ENCODE measurements around the gene CRY2.
A peak's percentile ranks its signal among the peaks of the same experiment; 100 is the strongest.

CRY2 gene

DNA sequence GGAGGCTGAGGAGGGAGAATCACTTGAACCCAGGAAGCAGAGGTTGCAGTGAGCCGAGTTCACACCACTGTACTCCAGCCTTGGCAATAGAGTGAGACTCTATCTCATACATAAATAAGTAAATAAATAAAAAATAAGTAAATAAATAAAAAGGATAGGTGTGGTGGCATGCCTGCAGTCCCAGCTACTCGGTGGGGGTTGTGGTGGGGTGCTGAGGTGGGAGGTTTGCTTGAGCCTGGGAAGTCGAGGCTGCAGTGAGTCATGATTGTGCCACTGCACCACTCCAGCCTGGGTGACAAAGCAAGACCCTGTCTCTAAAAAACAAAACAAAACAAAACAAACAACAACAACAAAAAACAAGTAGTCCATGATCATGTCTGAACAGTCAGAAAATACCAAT lies 78.3 kb downstream of the CRY2 start:
- no peak overlapping the region for H4K12ac ChIP-seq (ENCODE audit: low read depth, low read length)
- WGBS (ENCODE audit: extremely low coverage, insufficient coverage, insufficient read length): no CpG with 5 or more reads among the region's 3 CpGs
- no peak overlapping the region for H2BK5ac ChIP-seq (ENCODE audit: low read depth, low read length, poor library complexity)

DNA sequence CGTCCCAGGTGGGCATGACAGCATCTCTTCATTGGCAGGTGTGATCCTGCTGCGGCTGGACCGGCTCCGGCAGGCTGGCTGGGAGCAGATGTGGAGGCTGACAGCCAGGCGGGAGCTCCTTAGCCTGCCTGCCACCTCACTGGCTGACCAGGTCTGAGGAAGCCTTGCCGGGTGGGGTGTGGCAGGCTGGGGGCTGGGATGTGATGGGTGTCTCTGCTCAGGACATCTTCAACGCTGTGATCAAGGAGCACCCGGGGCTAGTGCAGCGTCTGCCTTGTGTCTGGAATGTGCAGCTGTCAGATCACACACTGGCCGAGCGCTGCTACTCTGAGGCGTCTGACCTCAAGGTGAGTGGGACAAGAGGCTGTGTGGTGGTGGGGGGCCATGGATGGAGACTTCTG lies 78.7 kb downstream of the CRY2 start:
- H2BK12ac ChIP-seq (ENCODE audit: low read length): no peak overlapping the region
- no peak overlapping the region for H3K23ac ChIP-seq (ENCODE audit: low read length)
- H2BK5ac ChIP-seq (ENCODE audit: low read depth, low read length, poor library complexity): no peak overlapping the region
- WGBS (ENCODE audit: extremely low coverage, insufficient coverage, insufficient read length): no CpG with 5 or more reads among the region's 12 CpGs
- peak; percentile 75 to 76 for DNase-seq
- H3K4me2 ChIP-seq (ENCODE audit: low read length): no peak overlapping the region
- H3K9ac ChIP-seq (ENCODE audit: low read length): no peak overlapping the region
- H3K4ac ChIP-seq (ENCODE audit: low read depth, low read length): no peak overlapping the region
- H4K8ac ChIP-seq (ENCODE audit: low read depth, low read length): no peak overlapping the region
- H3K4me3 ChIP-seq (ENCODE audit: low read depth, low read length): no peak overlapping the region
- no peak overlapping the region for H4K12ac ChIP-seq (ENCODE audit: low read depth, low read length)
- H3K27ac ChIP-seq (ENCODE audit: low read depth, low read length): no peak overlapping the region
- no peaks in the 10 kb centered on the region for H3K79me2 ChIP-seq (ENCODE audit: control insufficient read depth, insufficient read depth, low read length, poor library complexity)
- H3K14ac ChIP-seq (ENCODE audit: low read length): no peak overlapping the region
- H3K36me3 ChIP-seq (ENCODE audit: control insufficient read depth in 1 of 2, insufficient read depth in 2 of 2, low read length in 2 of 2): no peaks in the 10 kb centered on the region
- no peak overlapping the region for H4K91ac ChIP-seq (ENCODE audit: low read depth, low read length)
- H3K4me1 ChIP-seq (ENCODE audit: control insufficient read depth in 1 of 2, insufficient read depth in 2 of 2, low read length in 2 of 2): peaks cover 21 to 31% of the 10 kb centered on the region in 2 experiments
- peaks cover 2% of the 10 kb centered on the region for H3K79me1 ChIP-seq (ENCODE audit: low read length)
- H2AFZ ChIP-seq (ENCODE audit: insufficient read depth, low read length, poor library complexity): no peak overlapping the region
- peaks cover 4% of the 10 kb centered on the region for H3K9me3 ChIP-seq (ENCODE audit: insufficient read depth, low read depth, low read length)
- no peak overlapping the region for H3K18ac ChIP-seq (ENCODE audit: low read length)
- H2BK120ac ChIP-seq (ENCODE audit: insufficient read depth, low read length, poor library complexity): no peak overlapping the region
- H3K27me3 ChIP-seq (ENCODE audit: insufficient read depth, low read length): peaks cover 21% of the 10 kb centered on the region
- no peak overlapping the region for H2AK5ac ChIP-seq (ENCODE audit: low read length)

More for the DNA sequence above, 78.3 kb downstream of the CRY2 start:
- H3K4ac ChIP-seq (ENCODE audit: low read depth, low read length): no peak overlapping the region
- H3K18ac ChIP-seq (ENCODE audit: low read length): no peak overlapping the region
- H2BK120ac ChIP-seq (ENCODE audit: insufficient read depth, low read length, poor library complexity): no peak overlapping the region
- peaks cover 21 to 31% of the 10 kb centered on the region in 2 experiments for H3K4me1 ChIP-seq (ENCODE audit: control insufficient read depth in 1 of 2, insufficient read depth in 2 of 2, low read length in 2 of 2)
- H3K9ac ChIP-seq (ENCODE audit: low read length): no peak overlapping the region
- H3K36me3 ChIP-seq (ENCODE audit: control insufficient read depth in 1 of 2, insufficient read depth in 2 of 2, low read length in 2 of 2): no peaks in the 10 kb centered on the region
- H3K79me1 ChIP-seq (ENCODE audit: low read length): peaks cover 2% of the 10 kb centered on the region
- no peak for DNase-seq
- no peak overlapping the region for H2AFZ ChIP-seq (ENCODE audit: insufficient read depth, low read length, poor library complexity)
- H3K27ac ChIP-seq (ENCODE audit: low read depth, low read length): no peak overlapping the region
- peaks cover 4% of the 10 kb centered on the region for H3K9me3 ChIP-seq (ENCODE audit: insufficient read depth, low read depth, low read length)
- H3K79me2 ChIP-seq (ENCODE audit: control insufficient read depth, insufficient read depth, low read length, poor library complexity): no peaks in the 10 kb centered on the region
- H2BK12ac ChIP-seq (ENCODE audit: low read length): no peak overlapping the region
- no peak overlapping the region for H2AK5ac ChIP-seq (ENCODE audit: low read length)
- no peak overlapping the region for H3K14ac ChIP-seq (ENCODE audit: low read length)
- no peak overlapping the region for H3K23ac ChIP-seq (ENCODE audit: low read length)
- H3K27me3 ChIP-seq (ENCODE audit: insufficient read depth, low read length): peaks cover 21% of the 10 kb centered on the region
- no peak overlapping the region for H4K91ac ChIP-seq (ENCODE audit: low read depth, low read length)
- H4K8ac ChIP-seq (ENCODE audit: low read depth, low read length): no peak overlapping the region
- H3K4me2 ChIP-seq (ENCODE audit: low read length): no peak overlapping the region
- H3K4me3 ChIP-seq (ENCODE audit: low read depth, low read length): no peak overlapping the region

DNA sequence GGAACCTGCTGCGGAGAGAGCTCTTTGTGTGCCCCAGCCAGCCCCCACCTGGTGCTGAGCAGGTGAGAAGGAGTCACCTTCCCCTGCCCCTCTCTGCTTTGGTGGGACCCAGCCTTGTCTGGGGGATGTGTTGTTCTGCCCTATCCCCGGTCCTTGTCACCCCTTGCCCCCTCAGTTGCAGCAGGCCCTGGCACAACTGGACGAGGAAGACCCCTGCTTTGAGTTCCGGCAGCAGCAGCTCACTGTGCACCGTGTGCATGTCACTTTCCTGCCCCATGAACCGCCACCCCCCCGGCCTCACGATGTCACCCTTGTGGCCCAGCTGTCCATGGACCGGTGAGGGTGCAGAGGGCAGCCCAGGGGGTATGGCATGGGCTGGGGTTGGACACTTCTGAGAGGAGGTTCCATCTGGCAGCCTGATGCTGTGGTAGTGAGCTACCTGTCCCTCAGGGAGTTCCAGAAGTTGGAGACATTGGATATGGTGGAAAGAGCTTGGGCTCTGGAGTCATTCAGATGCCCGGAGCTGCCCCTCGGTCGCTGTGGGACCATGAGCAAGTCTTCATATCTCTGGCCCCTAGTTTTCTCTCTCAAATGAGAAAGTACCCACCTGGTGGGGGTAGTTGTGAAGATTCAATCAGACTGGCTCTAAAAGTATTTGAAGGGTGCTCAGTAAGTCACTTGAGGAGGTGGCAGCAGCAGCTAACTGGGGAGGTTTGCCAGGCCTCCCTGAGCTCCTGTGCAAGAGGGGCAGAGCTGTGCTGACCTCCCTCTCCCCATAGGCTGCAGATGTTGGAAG lies 79.5 kb downstream of the CRY2 start:
- no peak overlapping the region for H2BK12ac ChIP-seq (ENCODE audit: low read length)
- no peak overlapping the region for H2AFZ ChIP-seq (ENCODE audit: insufficient read depth, low read length, poor library complexity)
- H3K23ac ChIP-seq (ENCODE audit: low read length): no peak overlapping the region
- no peak overlapping the region for H2AK5ac ChIP-seq (ENCODE audit: low read length)
- no peak overlapping the region for H2BK5ac ChIP-seq (ENCODE audit: low read depth, low read length, poor library complexity)
- no peak overlapping the region for H3K27ac ChIP-seq (ENCODE audit: low read depth, low read length)
- H3K14ac ChIP-seq (ENCODE audit: low read length): no peak overlapping the region
- H3K4me3 ChIP-seq (ENCODE audit: low read depth, low read length): no peak overlapping the region
- H4K8ac ChIP-seq (ENCODE audit: low read depth, low read length): no peak overlapping the region
- H3K9ac ChIP-seq (ENCODE audit: low read length): no peak overlapping the region
- peaks cover under 1 to 2% of the 10 kb centered on the region in 2 experiments for H3K36me3 ChIP-seq (ENCODE audit: control insufficient read depth in 1 of 2, insufficient read depth in 2 of 2, low read length in 2 of 2)
- no peak overlapping the region for H3K4ac ChIP-seq (ENCODE audit: low read depth, low read length)
- H3K27me3 ChIP-seq (ENCODE audit: insufficient read depth, low read length): peaks cover 18% of the 10 kb centered on the region
- H4K12ac ChIP-seq (ENCODE audit: low read depth, low read length): no peak overlapping the region
- H3K9me3 ChIP-seq (ENCODE audit: insufficient read depth, low read depth, low read length): peaks cover 4% of the 10 kb centered on the region
- DNase-seq: no peak
- H3K4me1 ChIP-seq (ENCODE audit: control insufficient read depth in 1 of 2, insufficient read depth in 2 of 2, low read length in 2 of 2): peaks cover 19 to 27% of the 10 kb centered on the region in 2 experiments
- no peak overlapping the region for H3K18ac ChIP-seq (ENCODE audit: low read length)
- no CpG with 5 or more reads among the region's 12 CpGs for WGBS (ENCODE audit: extremely low coverage, insufficient coverage, insufficient read length)
- H3K4me2 ChIP-seq (ENCODE audit: low read length): no peak overlapping the region
- H3K79me1 ChIP-seq (ENCODE audit: low read length): peaks cover 2% of the 10 kb centered on the region
- H4K91ac ChIP-seq (ENCODE audit: low read depth, low read length): no peak overlapping the region
- no peaks in the 10 kb centered on the region for H3K79me2 ChIP-seq (ENCODE audit: control insufficient read depth, insufficient read depth, low read length, poor library complexity)
- no peak overlapping the region for H2BK120ac ChIP-seq (ENCODE audit: insufficient read depth, low read length, poor library complexity)

DNA sequence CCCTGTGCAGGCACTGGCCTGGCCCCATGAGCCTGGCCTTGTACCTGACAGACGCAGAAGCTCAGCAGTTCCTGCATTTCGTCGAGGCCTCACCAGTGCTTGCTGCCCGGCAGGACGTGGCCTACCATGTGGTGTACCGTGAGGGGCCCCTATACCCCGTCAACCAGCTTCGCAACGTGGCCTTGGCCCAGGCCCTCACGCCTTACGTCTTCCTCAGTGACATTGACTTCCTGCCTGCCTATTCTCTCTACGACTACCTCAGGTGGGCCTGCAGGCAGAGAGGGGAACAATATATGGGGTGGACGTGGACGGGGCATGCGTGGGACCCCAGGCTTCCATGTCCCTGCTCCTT lies 80.0 kb downstream of the CRY2 start:
- no peak overlapping the region for H3K27ac ChIP-seq (ENCODE audit: low read depth, low read length)
- peaks cover 12% of the 10 kb centered on the region for H3K27me3 ChIP-seq (ENCODE audit: insufficient read depth, low read length)
- H3K36me3 ChIP-seq (ENCODE audit: control insufficient read depth in 1 of 2, insufficient read depth in 2 of 2, low read length in 2 of 2): peaks cover 5 to 7% of the 10 kb centered on the region in 2 experiments
- no peak overlapping the region for H2AK5ac ChIP-seq (ENCODE audit: low read length)
- no peak overlapping the region for H2BK12ac ChIP-seq (ENCODE audit: low read length)
- no peak overlapping the region for H3K18ac ChIP-seq (ENCODE audit: low read length)
- peaks cover 2% of the 10 kb centered on the region for H3K79me1 ChIP-seq (ENCODE audit: low read length)
- no peak overlapping the region for H3K23ac ChIP-seq (ENCODE audit: low read length)
- H4K91ac ChIP-seq (ENCODE audit: low read depth, low read length): no peak overlapping the region
- H3K4me3 ChIP-seq (ENCODE audit: low read depth, low read length): peak overlapping the region; percentile 10
- no CpG with 5 or more reads among the region's 15 CpGs for whole genome bisulfite sequencing (ENCODE audit: extremely low coverage, insufficient coverage, insufficient read length)
- no peak overlapping the region for H3K4ac ChIP-seq (ENCODE audit: low read depth, low read length)
- no peak overlapping the region for H3K14ac ChIP-seq (ENCODE audit: low read length)
- H3K79me2 ChIP-seq (ENCODE audit: control insufficient read depth, insufficient read depth, low read length, poor library complexity): no peaks in the 10 kb centered on the region
- no peak for DNase-seq
- no peak overlapping the region for H2AFZ ChIP-seq (ENCODE audit: insufficient read depth, low read length, poor library complexity)
- peaks cover 4% of the 10 kb centered on the region for H3K9me3 ChIP-seq (ENCODE audit: insufficient read depth, low read depth, low read length)
- H3K9ac ChIP-seq (ENCODE audit: low read length): no peak overlapping the region
- no peak overlapping the region for H3K4me2 ChIP-seq (ENCODE audit: low read length)
- H3K4me1 ChIP-seq (ENCODE audit: control insufficient read depth in 1 of 2, insufficient read depth in 2 of 2, low read length in 2 of 2): peaks cover 16 to 22% of the 10 kb centered on the region in 2 experiments
- H2BK120ac ChIP-seq (ENCODE audit: insufficient read depth, low read length, poor library complexity): no peak overlapping the region
- no peak overlapping the region for H4K12ac ChIP-seq (ENCODE audit: low read depth, low read length)
- H2BK5ac ChIP-seq (ENCODE audit: low read depth, low read length, poor library complexity): no peak overlapping the region
- H4K8ac ChIP-seq (ENCODE audit: low read depth, low read length): no peak overlapping the region
